Left forelimb (tissue), 1 donor: ENCODE measurements around the gene ZRANB3.
"Not testable (repeated sequence)": the region's sequence is repeated elsewhere in the genome, so short reads cannot be mapped to it uniquely, and the experiment has no call there.

Experiments used
- DNase-seq: peaks from one replicate; pipeline ENCODE4 v3.0.0-alpha.2; 2018; ENCODE audit warnings: low spot score

ZRANB3 gene

DNA sequence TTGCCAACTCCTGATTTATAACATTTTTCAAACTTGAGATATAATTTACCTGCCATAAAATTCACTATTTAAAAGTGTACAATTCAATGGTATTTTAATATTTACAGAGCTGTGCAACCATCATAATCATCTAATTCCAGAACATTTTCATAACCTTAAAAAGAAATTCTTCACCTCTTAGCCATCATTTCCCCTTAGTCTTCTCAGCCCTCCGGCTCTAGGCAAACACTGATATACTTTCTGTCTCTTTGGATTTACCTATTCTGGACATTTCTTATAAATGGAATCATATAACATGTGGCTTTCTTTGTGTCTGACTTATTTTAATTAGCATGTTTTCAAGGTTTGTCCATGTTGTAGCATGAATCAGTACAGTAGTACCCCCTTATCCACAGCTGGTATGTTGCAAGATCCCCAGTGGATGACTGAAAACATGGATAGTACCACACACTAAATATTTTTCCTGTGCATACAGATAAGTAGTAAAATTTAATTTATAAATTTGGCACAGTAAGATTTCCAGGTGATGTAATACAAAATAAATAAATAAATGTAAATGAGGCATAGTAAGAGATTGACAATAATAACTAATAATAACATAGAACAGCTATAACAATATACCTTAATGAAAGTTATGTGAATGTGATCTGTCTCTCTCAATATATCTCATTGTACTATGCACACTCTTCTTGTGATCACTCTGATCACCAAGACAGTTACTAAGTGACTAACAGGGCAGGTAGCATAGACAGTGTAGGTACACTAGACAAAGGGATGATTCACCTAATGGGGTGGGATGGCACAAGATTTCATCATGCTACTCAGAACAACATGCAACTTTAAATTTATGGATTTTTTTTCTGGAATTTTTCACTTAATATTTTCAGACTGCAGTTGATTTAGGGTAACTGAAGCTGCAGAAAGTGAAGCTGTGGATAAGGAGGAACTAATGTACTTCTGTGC, 405.8 kb downstream of the ZRANB3 start:
- no peak for DNase-seq

DNA sequence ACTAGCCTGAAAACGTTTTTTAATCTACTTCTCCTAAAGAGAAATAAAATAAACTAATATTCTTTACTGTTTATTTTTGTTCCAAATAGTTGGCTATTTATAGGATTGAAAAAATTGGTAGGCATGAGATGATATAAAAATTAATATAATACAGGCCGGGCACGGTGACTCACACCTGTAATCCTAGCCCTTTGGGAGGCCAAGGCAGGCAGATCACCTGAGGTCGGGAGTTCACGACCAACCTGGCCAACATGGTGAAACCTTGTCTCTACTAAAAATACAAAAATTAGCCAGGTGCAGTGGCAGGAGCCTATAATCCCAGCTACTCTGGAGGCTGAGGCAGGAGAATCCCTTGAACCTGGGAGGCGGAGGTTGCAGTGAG, 409.4 kb downstream of the ZRANB3 start:
- not testable (repeated sequence) for DNase-seq

DNA sequence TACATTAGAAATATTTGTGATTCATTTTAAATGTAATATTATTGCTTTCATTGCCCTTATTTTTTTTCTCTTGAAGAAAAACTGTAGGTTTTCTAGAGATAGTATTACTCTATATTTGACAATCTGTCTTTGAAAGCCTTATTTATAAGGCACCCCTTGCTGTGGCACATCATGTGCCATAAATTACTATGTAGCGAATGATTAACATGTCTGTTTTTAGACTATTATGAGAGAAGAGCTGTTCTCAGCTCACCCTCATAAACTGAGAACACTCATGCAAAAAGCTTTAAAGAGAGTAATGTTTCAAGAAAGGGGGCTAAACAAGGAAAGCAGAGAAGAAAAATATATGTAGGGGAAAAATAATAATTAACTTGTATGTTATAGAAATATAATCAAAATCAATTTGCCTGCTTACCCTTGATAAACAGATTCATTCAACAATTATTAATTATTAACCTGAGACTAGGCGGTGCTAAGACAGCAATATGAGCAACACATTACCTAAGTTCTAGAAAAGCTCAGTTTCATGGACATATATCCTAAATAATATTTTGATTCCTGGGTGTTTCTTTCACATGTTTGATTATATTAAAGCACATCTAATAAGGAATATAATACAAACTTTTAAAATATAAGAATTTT, 409.9 kb downstream of the ZRANB3 start:
- DNase-seq = no peak

GRCh38 chr2:135119582-135119981, 411.4 kb downstream of the ZRANB3 start:
- DNase-seq = no peak

DNA sequence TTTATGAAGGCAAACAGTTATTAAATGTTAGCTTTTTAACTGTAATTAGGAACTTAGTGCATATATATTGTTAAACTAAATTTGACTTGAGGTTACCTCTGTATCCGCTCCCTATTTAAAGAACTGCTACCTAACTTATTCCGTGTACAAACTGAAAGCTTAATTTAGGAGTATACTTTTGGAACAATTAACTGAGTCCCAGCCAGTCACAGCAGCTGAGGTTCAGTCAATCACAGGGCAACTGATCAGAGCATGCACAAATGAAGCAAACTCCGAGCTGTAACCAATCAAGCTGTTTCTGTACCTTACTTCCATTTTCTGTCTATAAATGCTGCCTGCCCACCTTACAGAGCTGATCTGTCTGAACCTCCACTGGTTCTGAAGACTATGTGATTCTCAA, 417.7 kb downstream of the ZRANB3 start:
- no peak for DNase-seq

- not testable (repeated sequence) for DNase-seq
These were observed 425.3 kb downstream of the ZRANB3 start for GRCh38 chr2:135105513-135106316.

DNA sequence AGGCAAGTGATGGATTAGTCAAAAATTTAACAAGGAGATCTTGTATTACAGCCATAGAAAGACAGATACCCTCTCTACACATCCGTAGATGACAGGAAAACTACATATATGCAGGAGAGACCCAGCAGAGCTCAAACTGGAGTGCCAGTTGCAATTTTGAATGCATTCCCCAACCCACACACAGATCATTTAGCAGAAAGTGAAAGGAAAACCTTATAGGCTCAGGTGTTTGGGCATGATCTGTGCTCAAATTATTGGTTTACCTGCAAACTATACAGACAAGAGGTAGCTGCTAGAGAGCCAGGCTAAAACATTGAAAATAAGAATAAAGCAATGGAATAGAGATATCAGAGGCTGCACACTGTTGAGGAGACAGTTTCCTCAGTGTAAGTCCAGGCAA, 427.2 kb downstream of the ZRANB3 start:
- no peak for DNase-seq

DNA sequence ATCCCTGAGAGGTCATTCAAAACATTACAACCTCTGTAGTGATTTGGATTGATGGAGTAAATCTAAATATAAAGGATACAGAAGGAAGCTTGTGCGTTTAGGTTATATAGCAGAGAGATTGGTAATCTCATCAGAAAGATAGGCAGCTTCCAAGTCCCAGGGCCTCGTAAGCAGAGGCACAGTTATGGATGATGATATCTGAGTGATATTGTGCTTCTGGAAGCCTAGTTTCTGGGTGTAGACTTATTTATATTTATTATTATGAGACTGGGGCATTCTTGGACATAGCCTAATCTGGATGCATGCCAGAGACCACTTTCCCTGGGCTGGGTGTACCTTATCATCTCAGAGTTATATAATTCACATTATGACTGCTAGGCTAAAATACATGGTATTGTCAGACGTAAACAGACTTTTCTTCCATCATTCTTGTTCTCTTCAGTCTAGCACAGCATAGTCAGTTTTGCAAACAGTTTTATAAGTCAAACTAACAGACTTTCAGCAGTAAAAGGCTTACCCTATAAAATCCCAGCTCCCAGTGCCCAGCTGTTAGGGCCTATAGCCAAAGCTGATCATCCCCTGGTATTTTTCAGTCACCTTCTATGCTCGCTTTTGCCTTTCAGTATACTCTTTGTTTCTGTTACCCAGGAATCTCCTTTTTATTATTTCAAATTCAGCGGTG, 431.1 kb downstream of the ZRANB3 start:
- no peak for DNase-seq

DNA sequence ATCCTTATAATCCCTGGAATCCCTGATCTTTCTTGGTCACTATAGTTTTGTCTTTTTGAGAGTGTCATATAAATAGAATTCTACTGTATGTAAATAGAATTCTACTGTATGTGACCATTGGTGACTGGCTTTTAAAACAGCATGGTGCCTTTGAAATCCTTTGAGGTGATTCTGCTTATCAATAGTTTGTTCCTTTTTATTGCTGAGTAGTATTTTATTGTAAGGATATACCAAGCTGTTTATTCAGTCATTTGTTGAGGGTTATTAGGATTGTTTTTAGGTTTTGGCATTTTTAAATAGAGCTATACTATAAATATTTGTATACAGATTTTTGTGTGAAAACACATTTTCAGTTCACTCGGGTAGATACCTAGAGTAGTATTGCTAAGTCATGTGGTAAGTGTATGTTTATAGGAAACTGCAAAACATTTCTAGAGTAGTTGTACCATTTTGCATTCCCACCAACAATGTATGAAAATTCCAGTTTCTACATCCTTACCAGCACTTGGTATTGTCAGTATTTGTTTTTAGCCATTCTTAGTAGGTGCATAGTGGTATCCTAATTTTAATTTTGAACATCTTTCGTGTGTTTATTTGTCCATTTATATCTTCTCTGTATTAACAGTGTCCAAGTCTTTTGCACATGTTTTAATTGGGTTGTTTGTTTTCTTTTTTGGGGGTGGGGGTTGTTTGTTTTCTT, 433.3 kb downstream of the ZRANB3 start:
- DNase-seq = no peak

GRCh38 chr2:135096665-135097446, 434.2 kb downstream of the ZRANB3 start:
- DNase-seq = no peak

- no peak for DNase-seq
These were observed 435.4 kb downstream of the ZRANB3 start for GRCh38 chr2:135095591-135095990.

DNA sequence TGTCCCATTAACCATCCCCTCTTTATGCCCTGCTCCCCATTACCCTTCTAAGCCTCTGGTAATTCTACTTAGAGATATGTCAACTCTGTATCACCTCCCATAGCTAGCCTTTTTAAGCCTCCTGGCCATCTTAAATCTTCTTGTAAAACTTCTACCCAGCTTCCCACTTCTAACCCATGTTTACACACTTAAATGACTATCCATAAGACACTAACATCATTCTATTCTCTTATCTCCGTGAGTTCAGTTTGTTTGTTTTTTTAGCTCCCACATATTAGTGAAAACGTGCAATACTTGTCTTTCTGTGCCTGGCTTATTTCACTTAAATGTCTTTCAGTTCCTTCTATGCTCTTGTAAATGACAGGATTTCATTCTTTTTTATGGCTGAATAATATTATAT, 436.5 kb downstream of the ZRANB3 start:
- no peak for DNase-seq

DNA sequence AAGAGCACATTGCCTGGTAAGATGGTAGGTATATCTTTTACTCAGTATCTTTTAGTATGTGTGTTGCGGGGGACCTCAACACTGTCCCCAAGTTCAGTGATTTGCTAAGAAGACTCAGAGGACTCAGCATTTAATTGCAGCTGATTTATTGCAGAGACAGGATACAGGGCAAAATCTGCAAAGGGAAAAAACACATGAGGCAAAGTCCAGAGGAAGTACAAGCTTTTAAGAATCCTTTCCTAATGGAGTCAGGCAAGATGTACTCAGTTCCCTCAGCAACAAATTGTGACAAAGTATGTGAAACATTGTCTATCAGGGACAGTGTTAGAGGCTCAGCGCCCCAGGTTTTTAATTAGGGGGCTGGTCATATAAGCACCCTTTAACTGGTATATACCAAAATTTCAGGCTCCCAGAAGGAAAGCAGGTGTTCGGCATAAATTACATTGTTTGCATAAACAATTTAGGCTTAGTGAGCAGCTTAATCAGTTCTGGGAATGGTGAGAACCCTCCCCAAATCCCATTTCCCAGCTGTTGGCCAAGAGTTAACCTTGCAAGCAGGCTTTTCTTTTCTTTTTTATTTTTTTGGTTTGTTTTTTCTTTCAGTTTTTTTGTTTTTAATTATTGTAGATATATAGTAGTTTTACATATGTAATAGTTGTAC, 437.2 kb downstream of the ZRANB3 start:
- no peak for DNase-seq

GRCh38 chr2:135093193-135093592, 437.8 kb downstream of the ZRANB3 start:
- no peak for DNase-seq

GRCh38 chr2:135091681-135092080, 439.3 kb downstream of the ZRANB3 start:
- no peak for DNase-seq

DNA sequence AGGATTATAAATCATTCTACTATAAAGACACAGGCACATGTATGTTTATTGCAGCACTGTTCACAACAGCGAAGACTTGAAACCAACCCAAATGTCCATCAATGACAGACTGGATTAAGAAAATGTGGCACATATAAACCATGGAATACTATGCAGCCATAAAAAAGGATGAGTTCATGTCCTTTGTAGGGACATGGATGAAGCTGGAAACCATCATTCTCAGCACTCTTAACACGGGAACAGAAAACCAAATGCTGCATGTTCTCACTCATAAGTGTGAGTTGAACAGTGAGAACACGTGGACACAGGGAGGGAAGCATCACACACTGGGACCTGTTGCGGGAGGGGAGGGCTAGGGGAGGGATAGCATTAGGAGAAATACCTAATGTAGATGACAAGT, 441.4 kb downstream of the ZRANB3 start:
- DNase-seq = not testable (repeated sequence)
